ENCODE data around the gene ADPRHL1.

Gene ADPRHL1

DNA sequence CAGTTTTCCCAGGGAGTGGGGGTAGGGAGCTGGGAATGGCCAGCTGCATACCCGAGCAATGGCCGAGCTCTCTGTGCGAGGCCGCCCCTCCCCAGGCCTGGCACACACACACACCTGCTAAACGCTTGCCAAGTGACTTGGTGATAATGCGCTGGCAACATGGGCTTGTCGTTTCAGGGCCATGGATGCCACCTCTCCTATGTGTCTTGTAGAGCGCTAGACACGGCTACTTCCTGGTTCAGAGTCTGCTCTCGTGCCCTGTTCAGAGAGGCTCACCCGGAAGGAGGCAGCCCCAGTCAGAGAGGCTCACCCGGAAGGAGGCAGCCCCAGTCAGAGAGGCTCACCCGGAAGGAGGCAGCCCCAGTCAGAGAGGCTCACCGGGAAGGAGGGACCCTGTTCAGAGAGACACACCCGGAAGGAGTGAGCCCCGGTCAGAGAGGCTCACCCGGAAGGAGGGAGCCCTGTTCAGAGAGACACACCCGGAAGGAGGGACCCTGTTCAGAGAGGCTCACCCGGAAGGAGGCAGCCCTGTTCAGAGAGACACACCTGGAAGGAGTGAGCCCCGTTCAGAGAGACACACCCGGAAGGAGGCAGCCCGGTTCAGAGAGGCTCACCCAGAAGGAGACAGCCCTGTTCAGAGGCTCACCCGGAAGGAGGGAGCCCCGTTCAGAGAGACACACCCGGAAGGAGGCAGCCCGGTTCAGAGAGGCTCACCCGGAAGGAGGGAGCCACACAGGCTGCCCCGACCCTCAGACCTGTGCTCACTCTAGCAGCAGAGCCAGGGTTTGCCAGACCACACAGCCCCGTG is 4.2 kb downstream of the ADPRHL1 start:
- H3K4me3 ChIP-seq = peak overlapping the region; percentile 65
- DNase-seq (ENCODE audit: low read depth, low spot score) = peak; percentile 42
- no peaks in the 10 kb centered on the region; the same call in 1 of the 2 replicates for H3K36me3 ChIP-seq (ENCODE audit: insufficient read depth, low read length)
- peak overlapping the region; percentile 45 for H3K9ac ChIP-seq (ENCODE audit: insufficient read length)
- H3K9me3 ChIP-seq (ENCODE audit: low read depth, low read length) = no peaks in the 10 kb centered on the region
- H3K27ac ChIP-seq = 0 out of 2 replicates have a peak overlapping the region, but pooled peaks have one; percentile 36
- TF ChIP-seq POLR2AphosphoS5 (IDR thresholded peaks at IDR 0.05; ENCODE audit: borderline replicate concordance, low read depth, low read length) = peak; percentile 43; the same call in 1 of the 2 replicates
- no peak for TF ChIP-seq EZH2 (IDR thresholded peaks at IDR 0.05)

DNA sequence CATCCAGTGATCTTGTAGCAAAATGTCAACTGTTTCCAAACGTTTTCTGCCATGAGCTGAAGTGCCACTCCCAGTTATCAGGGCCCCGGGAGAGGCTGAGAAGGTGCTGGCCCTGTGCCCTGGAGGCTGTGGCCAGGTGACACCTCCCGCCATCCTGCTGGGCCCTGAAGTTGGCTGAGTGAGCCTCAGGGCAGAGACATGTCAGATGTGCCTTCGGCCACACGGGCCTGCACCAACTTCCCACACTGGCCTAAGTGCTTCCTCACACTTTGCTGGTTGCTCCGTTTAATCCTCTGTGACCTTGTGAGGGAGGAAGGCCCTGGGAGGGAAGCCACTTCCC is 4.8 kb downstream of the ADPRHL1 start:
- H3K27ac ChIP-seq = 0 out of 2 replicates have a peak overlapping the region, but pooled peaks have one; percentile 31
- H3K9ac ChIP-seq (ENCODE audit: insufficient read length) = no peak overlapping the region
- H3K36me3 ChIP-seq (ENCODE audit: insufficient read depth, low read length) = no peaks in the 10 kb centered on the region; the same call in 1 of the 2 replicates
- TF ChIP-seq POLR2AphosphoS5 (IDR thresholded peaks at IDR 0.05; ENCODE audit: borderline replicate concordance, low read depth, low read length) = no peak
- TF ChIP-seq FOXP2 (optimal IDR thresholded peaks at IDR 0.05; ENCODE audit: control extremely low read depth, extremely low read length, insufficient read depth) = no peak
- TF ChIP-seq EZH2 (IDR thresholded peaks at IDR 0.05) = no peak
- peak overlapping the region; percentile 33; the same call in 1 of the 2 replicates for H3K4me3 ChIP-seq
- H3K9me3 ChIP-seq (ENCODE audit: low read depth, low read length) = no peaks in the 10 kb centered on the region
- DNase-seq (ENCODE audit: low read depth, low spot score) = no peak

DNA sequence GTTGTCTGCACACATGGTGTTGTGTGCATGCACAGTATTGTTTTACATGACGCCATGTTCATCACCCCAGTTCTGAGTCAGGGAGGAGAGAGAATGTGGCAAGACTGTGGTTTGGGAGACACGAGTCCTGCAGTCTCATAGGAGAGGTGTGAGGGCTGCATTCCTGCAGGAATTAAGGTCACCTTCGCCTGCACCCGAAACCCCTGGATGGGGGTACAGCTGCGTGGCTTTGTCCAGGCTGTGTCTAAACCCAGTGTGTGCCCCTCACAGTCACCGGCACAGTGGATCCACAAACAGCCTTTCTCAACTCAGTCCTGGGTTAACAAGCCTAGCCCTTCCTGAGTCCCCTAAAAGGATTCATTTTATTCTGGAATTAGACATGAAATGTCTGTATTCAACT is 5.7 kb downstream of the ADPRHL1 start:
- H3K27ac ChIP-seq = peak overlapping the region; percentile 5; the same call in 1 of the 2 replicates
- no peak overlapping the region for H3K4me3 ChIP-seq
- TF ChIP-seq POLR2AphosphoS5 (IDR thresholded peaks at IDR 0.05; ENCODE audit: borderline replicate concordance, low read depth, low read length) = no peak
- TF ChIP-seq EZH2 (IDR thresholded peaks at IDR 0.05) = no peak
- no peak for TF ChIP-seq FOXP2 (optimal IDR thresholded peaks at IDR 0.05; ENCODE audit: control extremely low read depth, extremely low read length, insufficient read depth)
- DNase-seq (ENCODE audit: low read depth, low spot score) = no peak
- H3K9me3 ChIP-seq (ENCODE audit: low read depth, low read length) = no peaks in the 10 kb centered on the region
- H3K36me3 ChIP-seq (ENCODE audit: insufficient read depth, low read length) = peaks cover 6% of the 10 kb centered on the region; the same call in 1 of the 2 replicates
- no peak overlapping the region for H3K9ac ChIP-seq (ENCODE audit: insufficient read length)

DNA sequence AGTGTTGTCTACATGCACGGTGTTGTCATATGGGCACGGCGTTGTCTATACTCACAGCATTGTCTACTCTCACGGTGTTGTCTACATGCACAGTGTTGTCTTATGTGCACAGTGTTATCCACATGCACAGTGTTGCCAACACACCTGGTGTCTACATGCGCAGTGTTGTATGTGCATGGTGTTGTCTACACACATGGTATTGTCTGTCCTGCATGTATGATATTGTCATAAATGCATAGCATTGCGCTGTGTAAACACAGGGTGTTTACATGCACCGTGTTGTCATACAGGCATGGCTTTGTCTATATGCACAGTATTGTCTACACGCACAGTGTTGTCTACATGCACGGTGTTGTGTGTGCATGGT is 6.8 kb downstream of the ADPRHL1 start:
- peaks cover 16% of the 10 kb centered on the region; the same call in 1 of the 2 replicates for H3K36me3 ChIP-seq (ENCODE audit: insufficient read depth, low read length)
- H3K27ac ChIP-seq = no peak overlapping the region
- no peaks in the 10 kb centered on the region for H3K9me3 ChIP-seq (ENCODE audit: low read depth, low read length)
- no peak for DNase-seq (ENCODE audit: low read depth, low spot score)
- H3K4me3 ChIP-seq = no peak overlapping the region
- no peak overlapping the region for H3K9ac ChIP-seq (ENCODE audit: insufficient read length)
- TF ChIP-seq POLR2AphosphoS5 (IDR thresholded peaks at IDR 0.05; ENCODE audit: borderline replicate concordance, low read depth, low read length) (no peak), FOXP2 (optimal IDR thresholded peaks at IDR 0.05; ENCODE audit: control extremely low read depth, extremely low read length, insufficient read depth) (no peak), EZH2 (IDR thresholded peaks at IDR 0.05) (no peak)

DNA sequence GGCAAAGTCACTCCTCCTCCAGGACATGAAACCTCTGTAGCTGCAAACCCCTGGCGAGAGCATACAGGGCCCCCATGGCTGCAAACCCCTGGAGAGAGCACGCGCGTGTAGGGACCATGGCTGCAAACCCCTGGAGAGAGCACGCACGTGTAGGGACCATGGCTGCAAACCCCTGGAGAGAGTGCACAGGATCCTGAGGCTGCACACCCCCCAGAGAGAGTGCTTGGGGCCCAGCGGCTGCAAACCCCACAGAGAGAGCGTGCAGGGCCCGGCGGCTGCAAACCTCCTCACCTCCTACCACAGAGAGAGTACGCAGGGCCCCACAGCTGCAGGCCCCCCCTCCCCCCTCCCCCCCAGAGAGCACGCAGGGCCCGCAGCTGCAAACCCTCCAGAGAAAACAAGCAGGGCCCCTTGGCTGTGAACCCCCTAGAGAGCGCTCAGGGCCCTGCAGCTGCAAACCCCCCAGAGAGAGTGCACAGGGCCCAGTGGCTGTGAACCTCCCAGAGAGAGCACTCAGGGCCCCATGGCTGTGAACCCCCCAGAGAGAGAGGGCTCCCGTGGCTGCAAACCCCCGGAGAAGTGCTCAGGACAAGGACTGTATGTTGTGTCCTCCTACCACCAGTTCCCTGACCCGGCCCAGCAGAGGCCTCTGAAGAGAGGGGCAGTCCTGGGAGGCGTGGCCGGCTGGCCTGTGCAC is 7.3 kb downstream of the ADPRHL1 start:
- no peaks in the 10 kb centered on the region for H3K9me3 ChIP-seq (ENCODE audit: low read depth, low read length)
- DNase-seq (ENCODE audit: low read depth, low spot score) = no peak
- H3K4me3 ChIP-seq = peak overlapping the region; percentile 28; the same call in 1 of the 2 replicates
- TF ChIP-seq FOXP2 (optimal IDR thresholded peaks at IDR 0.05; ENCODE audit: control extremely low read depth, extremely low read length, insufficient read depth) (no peak), EZH2 (IDR thresholded peaks at IDR 0.05) (no peak), POLR2AphosphoS5 (IDR thresholded peaks at IDR 0.05; ENCODE audit: borderline replicate concordance, low read depth, low read length) (no peak)
- H3K27ac ChIP-seq = no peak overlapping the region
- H3K9ac ChIP-seq (ENCODE audit: insufficient read length) = no peak overlapping the region
- peaks cover 16% of the 10 kb centered on the region; the same call in 1 of the 2 replicates for H3K36me3 ChIP-seq (ENCODE audit: insufficient read depth, low read length)

DNA sequence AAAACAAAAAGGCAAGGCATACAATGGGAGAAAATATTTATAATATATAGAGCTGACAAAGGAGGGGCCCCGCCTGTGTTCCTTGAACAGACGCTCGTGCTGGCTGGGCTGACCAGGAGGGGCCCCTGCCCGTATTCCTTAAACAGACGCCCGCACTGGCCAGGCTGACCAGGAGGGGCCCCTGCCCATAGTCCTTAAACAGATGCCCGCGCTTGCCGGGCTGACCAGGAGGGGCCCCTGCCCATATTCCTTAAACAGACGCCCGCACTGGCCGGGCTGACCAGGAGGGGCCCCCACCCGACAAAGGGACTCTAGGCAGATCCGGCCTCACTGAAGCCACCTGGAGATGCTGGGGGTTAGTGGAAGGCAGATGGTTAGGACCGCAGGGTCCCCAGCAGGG is 9.3 kb downstream of the ADPRHL1 start:
- H3K9ac ChIP-seq (ENCODE audit: insufficient read length) = no peak overlapping the region
- TF ChIP-seq EZH2 (IDR thresholded peaks at IDR 0.05) (no peak), FOXP2 (optimal IDR thresholded peaks at IDR 0.05; ENCODE audit: control extremely low read depth, extremely low read length, insufficient read depth) (no peak), POLR2AphosphoS5 (IDR thresholded peaks at IDR 0.05; ENCODE audit: borderline replicate concordance, low read depth, low read length) (no peak)
- DNase-seq (ENCODE audit: low read depth, low spot score) = no peak
- H3K36me3 ChIP-seq (ENCODE audit: insufficient read depth, low read length) = peaks cover 16% of the 10 kb centered on the region; the same call in 1 of the 2 replicates
- H3K27ac ChIP-seq = no peak overlapping the region
- H3K9me3 ChIP-seq (ENCODE audit: low read depth, low read length) = no peaks in the 10 kb centered on the region
- H3K4me3 ChIP-seq = no peak overlapping the region

DNA sequence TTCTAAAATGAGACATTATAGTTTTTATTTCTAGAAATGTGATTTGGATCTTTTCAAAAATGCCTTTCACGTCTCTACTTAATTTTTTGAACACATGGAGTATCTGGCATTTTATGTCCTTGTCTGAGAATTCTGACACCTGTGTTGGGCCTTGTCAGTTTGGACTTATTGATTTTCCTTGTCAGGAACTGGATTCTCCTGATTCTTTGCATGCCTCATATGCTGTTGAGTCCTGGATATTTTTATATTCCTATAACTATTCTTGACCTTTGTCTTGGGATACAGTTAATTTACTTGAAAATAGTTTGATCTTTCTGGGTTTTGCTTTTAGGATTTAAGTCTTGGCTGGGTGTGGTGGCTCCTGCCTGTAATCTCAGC is 10.3 kb downstream of the ADPRHL1 start:
- TF ChIP-seq EZH2 (IDR thresholded peaks at IDR 0.05) (no peak), POLR2AphosphoS5 (IDR thresholded peaks at IDR 0.05; ENCODE audit: borderline replicate concordance, low read depth, low read length) (no peak), FOXP2 (optimal IDR thresholded peaks at IDR 0.05; ENCODE audit: control extremely low read depth, extremely low read length, insufficient read depth) (no peak)
- H3K9me3 ChIP-seq (ENCODE audit: low read depth, low read length) = no peaks in the 10 kb centered on the region
- DNase-seq (ENCODE audit: low read depth, low spot score) = no peak
- no peak overlapping the region for H3K9ac ChIP-seq (ENCODE audit: insufficient read length)
- no peak overlapping the region for H3K4me3 ChIP-seq
- H3K36me3 ChIP-seq (ENCODE audit: insufficient read depth, low read length) = peaks cover 16% of the 10 kb centered on the region; the same call in 1 of the 2 replicates
- no peak overlapping the region for H3K27ac ChIP-seq

DNA sequence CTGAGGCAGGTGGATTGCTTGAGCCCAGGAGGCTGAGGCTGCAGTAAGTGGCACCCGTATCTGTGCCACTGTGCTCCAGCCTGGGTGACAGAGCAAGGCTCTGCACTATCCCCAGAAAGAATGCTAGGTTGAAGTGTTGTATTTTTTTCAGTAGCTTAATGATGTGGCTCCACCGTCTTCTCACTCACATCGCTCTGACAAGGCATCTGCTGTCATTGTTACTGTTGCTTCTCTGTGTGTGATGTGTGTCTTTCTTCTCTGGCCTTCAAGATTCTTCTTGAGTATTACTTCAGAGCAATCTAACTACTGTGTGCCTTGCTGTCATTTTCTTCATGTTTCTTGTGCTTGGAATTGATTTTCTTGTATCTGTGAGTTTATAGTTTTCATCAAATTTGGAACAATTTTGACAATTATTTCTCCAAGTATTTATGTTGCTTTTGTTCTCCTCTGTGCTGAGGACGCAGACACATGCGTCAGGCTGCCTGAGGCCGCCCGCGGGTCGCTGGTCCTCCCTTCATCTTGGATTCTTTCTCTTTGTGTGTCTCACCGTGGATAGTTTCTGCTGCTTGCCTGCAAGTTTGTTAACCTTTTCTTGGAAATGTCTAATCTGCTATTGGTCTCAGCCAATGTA is 10.8 kb downstream of the ADPRHL1 start:
- H3K4me3 ChIP-seq = no peak overlapping the region
- H3K9ac ChIP-seq (ENCODE audit: insufficient read length) = no peak overlapping the region
- TF ChIP-seq EZH2 (IDR thresholded peaks at IDR 0.05) (no peak), POLR2AphosphoS5 (IDR thresholded peaks at IDR 0.05; ENCODE audit: borderline replicate concordance, low read depth, low read length) (no peak), FOXP2 (optimal IDR thresholded peaks at IDR 0.05; ENCODE audit: control extremely low read depth, extremely low read length, insufficient read depth) (no peak)
- H3K36me3 ChIP-seq (ENCODE audit: insufficient read depth, low read length) = peaks cover 16% of the 10 kb centered on the region; the same call in 1 of the 2 replicates
- DNase-seq (ENCODE audit: low read depth, low spot score) = no peak
- H3K9me3 ChIP-seq (ENCODE audit: low read depth, low read length) = no peaks in the 10 kb centered on the region
- no peak overlapping the region for H3K27ac ChIP-seq

Data from SK-N-MC (cell line).